OCI-LY3 (cell line): ENCODE measurements around the gene MBOAT1.

Source experiments
- H2AFZ ChIP-seq: fragments of 200-600, 300-600 bp; shearing (Covaris generic); 2 replicates; pipeline ENCODE4 v1.6.0; 2014; ENCODE audit warnings: antibody characterized with exemption, low read depth, low read length
- H3K27ac ChIP-seq: fragments of 200-600, 300-600 bp; sonication (generic); 2 replicates; pipeline ENCODE4 v1.5.1; 2014; ENCODE audit warnings: mild to moderate bottlenecking, low read length, moderate library complexity, mixed read lengths
- H3K27me3 ChIP-seq: fragments of 200-600, 300-600 bp; sonication (generic); 2 replicates; pipeline ENCODE4 v1.6.1; 2014; ENCODE audit warnings: low read depth, low read length, mixed read lengths
- H3K36me3 ChIP-seq: fragments of 200-600, 300-600 bp; sonication (generic); replicated peaks from 2 replicates; pipeline ENCODE3; 2014; ENCODE audit warnings: low read depth, low read length, mixed read lengths
- H3K4me1 ChIP-seq: fragments of 300-600, 200-600 bp; sonication (generic); 2 replicates; pipeline ENCODE4 v1.6.1; 2014; ENCODE audit warnings: low read length, mixed read lengths
- H3K4me2 ChIP-seq: fragments of 200-600, 300-600 bp; sonication (generic); 2 replicates; pipeline ENCODE4 v1.6.1; 2014; ENCODE audit warnings: low read length, mixed read lengths
- H3K4me3 ChIP-seq: fragments of 300-600, 200-600 bp; sonication (generic); 2 replicates; pipeline ENCODE4 v1.5.1; 2014; ENCODE audit warnings: antibody characterized with exemption, mild to moderate bottlenecking, low read length, moderate library complexity
- H3K79me2 ChIP-seq: fragments of 300-600, 200-600 bp; shearing (Covaris generic); 2 replicates; pipeline ENCODE4 v1.6.1; 2014; ENCODE audit warnings: mild to moderate bottlenecking, low read length, mixed read lengths
- H3K9ac ChIP-seq: fragments of 300-600, 200-600 bp; shearing (Covaris generic); 2 replicates; pipeline ENCODE4 v1.6.0; 2014; ENCODE audit warnings: mild to moderate bottlenecking, low read length, moderate library complexity
- H3K9me3 ChIP-seq: fragments of 200-600, 300-600 bp; shearing (Covaris generic); 2 replicates; pipeline ENCODE4 v1.6.1; 2014; ENCODE audit warnings: low read length, mixed read lengths; ENCODE audit not compliant: insufficient read depth
- H4K20me1 ChIP-seq: fragments of 200-600, 300-600 bp; sonication (generic); 2 replicates; pipeline ENCODE4 v1.6.1; 2016; ENCODE audit warnings: low read length, mixed read lengths; ENCODE audit not compliant: insufficient read depth
- CTCF ChIP-seq: fragments of 200-600, 300-600 bp; sonication (generic); IDR thresholded peaks from 2 replicates; pipeline ENCODE4 v1.5.1; 2014; ENCODE audit warnings: antibody characterized with exemption, low read length, low read depth
- EZH2phosphoT487 ChIP-seq: fragments of 200-600 bp; shearing (Covaris generic); IDR thresholded peaks from 2 replicates; pipeline ENCODE4 v1.6.1; 2018; ENCODE audit warnings: antibody characterized with exemption, mixed run types, low read depth

MBOAT1 gene

DNA sequence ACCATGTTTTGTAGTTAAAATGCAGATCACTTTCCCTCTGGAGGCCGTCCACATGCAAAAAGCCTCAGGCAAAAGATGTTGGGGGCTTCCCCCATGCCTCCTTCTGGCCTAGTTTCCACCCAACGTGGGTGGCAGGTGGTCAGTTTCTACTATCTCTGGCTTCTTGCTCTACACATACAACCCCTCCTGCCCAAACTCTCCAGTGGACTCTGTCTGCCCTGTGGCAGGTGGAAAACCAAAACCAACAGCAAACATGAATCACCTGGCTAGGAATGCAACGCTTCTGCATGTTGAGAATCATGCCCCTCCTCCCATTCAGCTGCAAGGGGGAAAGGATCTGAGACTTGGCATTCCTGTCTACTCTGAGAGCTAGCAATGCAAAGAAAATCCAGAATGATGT, 94.8 kb downstream of the MBOAT1 start:
- no peaks in the 10 kb centered on the region for H3K79me2 ChIP-seq
- no peak overlapping the region for H3K4me2 ChIP-seq
- H3K4me3 ChIP-seq, result no peak overlapping the region
- H3K36me3 ChIP-seq, result no peaks in the 10 kb centered on the region
- no peak overlapping the region for H3K27ac ChIP-seq
- H3K9ac ChIP-seq, result no peak overlapping the region
- H4K20me1 ChIP-seq, result no peaks in the 10 kb centered on the region
- no peaks in the 10 kb centered on the region for H3K9me3 ChIP-seq
- H3K4me1 ChIP-seq, result no peaks in the 10 kb centered on the region
- no peak overlapping the region for H2AFZ ChIP-seq
- TF ChIP-seq EZH2phosphoT487, result no peak
- TF ChIP-seq CTCF, result no peak
- no peaks in the 10 kb centered on the region for H3K27me3 ChIP-seq

- TF ChIP-seq EZH2phosphoT487, result no peak
- TF ChIP-seq CTCF, result no peak
- Histone ChIP-seq H3K9ac (no peak overlapping the region), H3K4me2 (no peak overlapping the region), H3K79me2 (no peaks in the 10 kb centered on the region), H3K4me1 (no peaks in the 10 kb centered on the region), H3K27ac (no peak overlapping the region), H3K9me3 (no peaks in the 10 kb centered on the region), H3K36me3 (no peaks in the 10 kb centered on the region), H2AFZ (no peak overlapping the region), H4K20me1 (no peaks in the 10 kb centered on the region), H3K4me3 (no peak overlapping the region), H3K27me3 (no peaks in the 10 kb centered on the region)
Observed at GRCh38 chr6:20116792-20117191, 95.5 kb downstream of the MBOAT1 start.

- H3K27ac ChIP-seq, result no peak overlapping the region
- no peaks in the 10 kb centered on the region for H3K27me3 ChIP-seq
- H3K4me1 ChIP-seq, result no peaks in the 10 kb centered on the region
- H3K79me2 ChIP-seq, result no peaks in the 10 kb centered on the region
- H3K4me2 ChIP-seq, result no peak overlapping the region
- TF ChIP-seq CTCF, result no peak
- no peak for TF ChIP-seq EZH2phosphoT487
- H3K9me3 ChIP-seq, result no peaks in the 10 kb centered on the region
- H3K4me3 ChIP-seq, result no peak overlapping the region
- H3K36me3 ChIP-seq, result no peaks in the 10 kb centered on the region
- no peaks in the 10 kb centered on the region for H4K20me1 ChIP-seq
- no peak overlapping the region for H2AFZ ChIP-seq
- no peak overlapping the region for H3K9ac ChIP-seq
Observed at GRCh38 chr6:20115246-20115980, 96.9 kb downstream of the MBOAT1 start.

DNA sequence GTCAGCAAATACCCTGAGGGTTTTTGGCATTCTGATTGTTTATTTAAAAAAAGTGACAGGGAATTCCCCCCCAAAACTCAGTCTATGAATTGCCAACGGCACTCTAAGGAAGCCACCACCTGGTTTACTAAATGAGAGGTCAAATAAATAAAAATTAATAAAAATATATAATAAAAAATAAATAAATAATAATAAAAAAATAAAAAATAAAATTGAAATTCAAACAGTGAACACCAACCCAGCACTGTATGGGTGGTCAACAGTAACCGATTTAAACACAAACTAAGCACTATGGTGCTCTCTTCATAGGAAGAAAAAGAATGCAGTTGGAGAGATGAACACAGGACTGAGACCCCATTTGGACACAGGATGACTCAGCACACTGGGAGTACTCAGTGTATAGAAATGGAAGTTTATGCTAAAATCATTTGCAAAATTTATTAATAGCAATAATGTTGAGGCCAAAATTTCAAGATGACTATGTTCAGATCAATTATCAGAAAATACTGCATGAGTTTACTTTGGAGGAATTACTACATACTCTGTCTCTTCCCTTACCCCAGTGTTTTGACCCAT, 98.5 kb downstream of the MBOAT1 start:
- Histone ChIP-seq H3K9ac (no peak overlapping the region), H3K27me3 (no peaks in the 10 kb centered on the region), H3K4me2 (no peak overlapping the region), H2AFZ (no peak overlapping the region), H4K20me1 (no peaks in the 10 kb centered on the region), H3K4me3 (no peak overlapping the region), H3K79me2 (no peaks in the 10 kb centered on the region), H3K36me3 (no peaks in the 10 kb centered on the region), H3K9me3 (no peaks in the 10 kb centered on the region), H3K27ac (no peak overlapping the region), H3K4me1 (no peaks in the 10 kb centered on the region)
- TF ChIP-seq EZH2phosphoT487 (no peak), CTCF (no peak)
